ENCODE results near the gene KYNU.
"Not testable (repeated sequence)": the region's sequence is repeated elsewhere in the genome, so short reads cannot be mapped to it uniquely, and the experiment has no call there.

The KYNU gene

DNA sequence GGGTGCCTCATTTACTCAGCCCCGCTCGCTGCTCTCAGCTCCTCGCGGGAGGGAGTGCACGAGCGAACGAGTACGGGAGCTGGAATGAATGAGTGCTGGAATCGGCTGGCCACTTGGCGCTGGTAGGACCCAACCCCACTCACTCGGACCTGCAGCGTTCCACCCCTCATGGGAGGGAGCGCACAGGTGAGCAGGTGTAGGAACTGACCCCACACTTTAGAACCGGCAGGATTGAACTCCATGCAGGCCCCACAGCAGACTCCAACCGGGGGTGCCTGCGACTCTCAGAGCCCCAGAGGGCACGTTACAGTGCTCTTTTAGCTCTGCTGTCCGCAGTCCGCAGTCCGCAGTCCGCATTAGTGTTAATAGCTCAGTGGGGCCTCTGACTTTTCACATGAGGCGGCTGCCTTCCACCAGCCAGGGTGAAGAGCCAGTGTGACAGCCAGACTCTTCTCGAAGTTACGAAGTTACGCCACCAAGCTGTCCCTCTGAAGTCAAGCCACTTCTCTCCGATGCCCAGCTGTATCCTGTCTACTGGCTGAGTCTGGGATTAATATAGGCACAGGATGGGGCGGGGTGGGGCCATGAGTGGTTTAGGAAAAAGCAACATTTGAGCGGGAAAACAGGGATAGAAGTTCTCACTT is 149.1 kb downstream of the KYNU start:
- DNase-seq (ENCODE audit: low spot score) = no peak

DNA sequence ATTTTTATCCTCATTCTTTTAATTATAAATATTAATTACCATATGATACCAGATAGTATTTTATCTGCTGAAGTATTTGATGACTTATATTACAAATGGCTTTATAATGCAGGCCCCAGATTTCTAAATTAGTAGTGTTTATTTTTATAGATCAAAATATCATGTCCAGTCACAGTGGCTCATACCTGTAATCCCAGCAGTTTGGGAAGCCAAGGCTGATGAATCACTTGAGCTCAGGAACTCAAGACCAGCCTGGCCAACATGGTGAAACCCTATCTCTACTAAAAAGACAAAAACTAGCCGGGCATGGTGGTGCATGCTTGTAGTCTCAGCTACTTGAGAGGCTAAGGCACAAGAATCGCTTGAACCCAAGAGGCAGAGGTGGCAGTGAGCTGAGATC is 151.7 kb downstream of the KYNU start:
- no peak for DNase-seq (ENCODE audit: low spot score)

DNA sequence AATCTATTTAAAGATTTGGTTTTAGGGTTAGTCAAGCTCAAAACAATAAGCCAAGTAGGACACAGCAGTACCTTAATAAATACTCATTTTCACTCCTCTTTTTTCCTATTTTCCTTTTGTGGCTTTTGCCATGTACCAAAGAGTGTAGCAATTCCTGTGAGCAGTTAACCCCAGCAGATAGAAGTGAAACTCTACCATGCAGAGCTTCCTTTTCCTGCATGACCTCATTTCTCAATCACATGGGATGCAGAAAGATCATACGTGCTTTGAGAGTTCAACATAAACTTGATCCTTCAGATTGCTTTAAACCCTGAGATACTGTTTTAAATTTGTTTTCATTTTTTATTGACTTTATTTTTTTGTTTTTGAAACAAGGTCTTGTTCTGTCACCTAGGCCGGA is 152.7 kb downstream of the KYNU start:
- no peak for DNase-seq (ENCODE audit: low spot score)

- DNase-seq (ENCODE audit: low spot score) = no peak
Observed at GRCh38 chr2:143034292-143035074, 157.0 kb downstream of the KYNU start.

DNA sequence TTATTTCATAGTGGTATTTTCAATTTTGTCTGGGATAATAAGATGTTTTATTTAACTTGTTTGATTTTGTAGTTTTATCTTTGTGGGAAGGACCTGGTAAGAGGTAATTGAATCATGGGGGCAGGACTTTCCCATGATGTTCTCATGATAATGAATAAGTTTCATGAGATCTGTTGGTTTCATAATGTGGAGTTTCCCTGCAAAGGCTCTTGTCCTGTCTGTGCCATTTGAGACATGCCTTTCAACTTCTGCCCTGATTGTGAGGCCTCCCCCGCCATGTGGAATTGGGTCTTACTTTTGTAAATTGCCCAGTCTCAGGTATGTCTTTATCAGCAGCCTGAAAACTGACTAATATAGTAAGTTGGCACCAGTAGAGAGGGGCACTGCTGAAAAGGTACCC is 174.0 kb downstream of the KYNU start:
- DNase-seq (ENCODE audit: low spot score) = no peak

DNA sequence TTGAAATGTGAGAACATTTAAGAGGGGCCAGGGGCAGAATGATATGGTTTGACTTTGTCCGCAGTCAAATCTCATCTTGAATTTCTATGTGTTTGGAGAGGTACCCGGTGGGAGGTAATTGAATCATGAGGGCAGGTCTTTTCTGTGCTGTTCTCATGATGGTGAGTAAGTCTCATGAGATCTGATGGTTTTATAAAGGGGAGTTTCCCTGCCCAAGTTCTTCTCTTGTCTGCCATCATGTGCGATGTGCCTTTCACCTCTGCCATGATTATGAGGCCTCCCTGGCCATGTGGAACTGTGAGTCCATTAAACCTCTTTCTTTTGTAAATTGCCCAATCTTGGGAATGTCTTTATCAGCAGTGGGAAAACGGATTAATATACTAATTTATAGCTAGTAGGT is 176.0 kb downstream of the KYNU start:
- not testable (repeated sequence) for DNase-seq (ENCODE audit: low spot score)

DNA sequence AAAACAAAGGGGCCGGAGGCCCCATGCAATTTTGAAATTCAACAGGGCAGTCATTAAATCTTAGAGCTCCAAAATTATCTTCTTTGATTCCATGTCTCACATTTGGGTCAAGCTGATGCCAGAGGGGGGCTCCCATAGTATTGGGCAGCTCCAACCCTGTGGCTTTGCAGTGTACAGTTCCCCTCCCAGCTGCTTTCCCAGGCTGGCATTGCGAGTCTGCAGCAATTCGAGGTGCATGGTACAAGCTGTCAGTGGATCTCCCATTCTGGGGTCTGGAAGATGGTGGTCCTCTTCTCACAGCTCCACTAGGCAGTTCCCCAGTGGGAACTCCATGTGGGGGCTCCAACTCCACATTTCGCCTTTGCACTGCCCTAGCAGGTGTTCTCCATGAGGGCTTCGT is 179.1 kb downstream of the KYNU start:
- no peak for DNase-seq (ENCODE audit: low spot score)

- DNase-seq (ENCODE audit: low spot score) = no peak
Observed at GRCh38 chr2:143058851-143059250, 181.4 kb downstream of the KYNU start.

- DNase-seq (ENCODE audit: low spot score) = no peak
Observed at GRCh38 chr2:143063612-143064200, 186.2 kb downstream of the KYNU start.

DNA sequence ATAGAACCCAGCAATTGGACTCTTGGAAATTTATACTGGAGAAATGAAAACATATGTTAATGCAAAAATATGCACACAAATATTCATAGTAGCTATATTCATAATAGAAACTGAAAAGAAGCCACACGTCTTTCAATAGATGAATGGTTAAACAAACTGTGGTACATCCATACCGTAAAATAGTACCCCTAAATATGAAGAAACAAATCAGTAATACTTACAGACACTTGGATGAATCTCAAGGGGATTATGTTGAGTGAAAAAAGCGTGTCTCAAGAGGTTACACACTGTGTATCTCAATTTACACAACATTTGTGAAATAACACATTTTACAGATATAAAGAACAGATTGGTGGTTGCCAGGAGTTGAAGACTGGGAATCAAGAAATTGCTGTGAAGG is 190.6 kb downstream of the KYNU start:
- no peak for DNase-seq (ENCODE audit: low spot score)

GRCh38 chr2:143068509-143068908 is 191.0 kb downstream of the KYNU start:
- DNase-seq (ENCODE audit: low spot score) = no peak

GRCh38 chr2:143070704-143071103 is 193.2 kb downstream of the KYNU start:
- DNase-seq (ENCODE audit: low spot score) = no peak

DNA sequence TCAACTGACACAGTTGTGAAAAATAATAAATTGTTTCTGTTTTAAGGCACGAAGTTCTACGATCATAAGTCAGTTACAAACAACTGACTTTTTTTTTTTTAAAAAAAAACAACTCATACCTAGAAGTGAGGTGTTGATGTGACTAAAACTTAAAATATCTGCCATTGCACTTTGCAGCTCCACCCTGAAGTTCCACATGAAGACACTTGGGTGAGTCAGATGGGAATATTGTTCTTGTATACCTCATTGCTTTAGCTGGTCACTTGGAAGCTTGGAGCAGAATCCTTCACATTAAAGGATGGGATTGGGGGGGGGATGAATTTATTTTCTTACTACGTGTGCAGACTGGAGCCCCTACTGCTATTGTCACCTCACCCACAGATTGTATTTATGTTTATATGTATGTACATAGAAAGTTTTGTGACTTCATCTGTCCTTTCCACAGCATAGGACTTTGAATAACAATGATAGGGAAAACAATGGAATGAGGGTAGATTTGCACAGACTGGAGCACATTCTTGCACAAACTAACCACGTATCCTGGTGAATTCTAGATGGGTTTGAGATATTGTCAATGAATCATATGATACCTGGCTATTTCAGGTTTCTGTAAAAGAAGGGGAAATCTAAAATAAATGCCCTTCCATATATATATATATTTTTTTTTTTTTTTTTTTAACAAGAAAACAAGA is 193.9 kb downstream of the KYNU start:
- no peak for DNase-seq (ENCODE audit: low spot score)

DNA sequence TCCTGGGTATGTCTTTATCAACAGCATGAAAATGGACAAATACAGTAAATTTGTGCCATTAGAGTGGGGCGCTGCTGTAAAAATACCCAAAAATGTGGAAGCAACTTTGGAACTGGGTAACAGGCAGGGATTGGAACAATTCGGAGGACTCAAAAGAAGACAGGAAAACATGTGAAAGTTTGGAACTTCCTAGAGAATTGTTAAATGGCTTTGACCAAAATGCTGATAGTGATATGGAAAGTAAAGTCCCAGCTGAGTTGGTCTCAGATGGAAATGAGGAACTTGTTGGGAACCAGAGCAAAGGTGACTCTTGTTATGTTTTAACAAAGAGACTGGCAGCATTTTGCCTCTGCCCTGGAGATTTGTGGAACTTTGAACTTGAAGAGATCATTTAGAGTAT is 197.4 kb downstream of the KYNU start:
- DNase-seq (ENCODE audit: low spot score) = not testable (repeated sequence)

- DNase-seq (ENCODE audit: low spot score) = no peak
Observed at GRCh38 chr2:143075711-143076110, 198.2 kb downstream of the KYNU start.

- no peak for DNase-seq (ENCODE audit: low spot score)
Observed at GRCh38 chr2:143078104-143078503, 200.6 kb downstream of the KYNU start.

- DNase-seq (ENCODE audit: low spot score) = no peak
Observed at GRCh38 chr2:143081616-143082015, 204.2 kb downstream of the KYNU start.

- DNase-seq (ENCODE audit: low spot score) = no peak
Observed at GRCh38 chr2:143083636-143084035, 206.2 kb downstream of the KYNU start.

DNA sequence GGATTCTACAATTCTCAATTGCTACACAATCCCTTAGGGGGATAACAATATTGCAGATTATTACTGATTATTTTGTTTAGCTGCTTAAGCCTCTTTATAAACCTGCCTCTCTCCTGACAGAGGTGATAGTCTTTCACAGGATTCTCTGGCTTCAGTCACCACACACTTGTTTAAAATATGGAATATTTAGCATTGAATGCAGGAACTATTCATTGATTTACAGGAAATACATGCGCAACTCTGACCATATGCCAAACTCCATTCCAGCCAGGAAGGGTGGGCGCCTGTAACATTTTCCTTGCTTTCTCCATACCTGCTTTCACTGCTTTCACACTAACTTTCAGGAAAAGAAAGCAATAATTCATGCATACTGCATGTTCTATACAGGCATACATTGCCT is 207.0 kb downstream of the KYNU start:
- DNase-seq (ENCODE audit: low spot score) = no peak

GRCh38 chr2:143085125-143085784 is 207.8 kb downstream of the KYNU start:
- DNase-seq (ENCODE audit: low spot score) = no peak

GRCh38 chr2:143087033-143087432 is 209.6 kb downstream of the KYNU start:
- DNase-seq (ENCODE audit: low spot score) = no peak

DNA sequence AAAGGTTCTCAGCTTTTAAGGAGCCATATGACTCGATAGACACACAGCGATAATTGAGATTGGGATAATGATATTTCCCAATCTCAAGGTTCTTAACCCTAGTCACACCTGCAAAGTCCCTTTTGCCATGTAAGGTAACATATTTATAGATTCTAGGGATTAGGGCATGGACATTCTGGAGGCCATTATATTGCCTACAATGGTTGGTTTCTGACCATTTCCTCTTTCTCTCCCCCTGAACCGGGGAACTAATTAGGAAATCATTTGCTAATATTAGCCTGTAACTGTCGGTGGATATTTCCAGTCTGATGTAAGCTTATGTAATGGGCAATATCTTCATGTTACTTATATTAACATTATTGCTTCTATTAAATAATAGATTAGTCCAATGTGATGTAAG is 210.9 kb downstream of the KYNU start:
- DNase-seq (ENCODE audit: low spot score) = no peak

Measured in left forelimb (tissue), 1 donor.